Hindlimb muscle (tissue), 1 donor: Measurements from ENCODE around the gene SAP30L. TPM values are rescaled to one million over a fixed set of nuclear protein-coding genes. Genes with fewer than 3 reads are reported as not detected.

Experiments used
- DNase-seq: peaks from one replicate; pipeline ENCODE4 v3.0.0-alpha.2; 2013
- polyA plus RNA-seq: library from polyadenylated mRNA; unstranded; fragments of 120-200 nt; gene quantifications from one replicate; pipeline ENCODE4 v1.2.1, GENCODE V29; 2013; ENCODE audit not compliant: insufficient read length

Gene SAP30L
- polyA plus RNA-seq, 1 donor, result 24.0 TPM

GRCh38 chr5:154466147-154466546, 20.4 kb downstream of the SAP30L start:
- DNase-seq, result no peak

- no peak for DNase-seq
Observed at GRCh38 chr5:154466671-154467070, 20.9 kb downstream of the SAP30L start.

- DNase-seq, result peak; percentile 76
Observed at GRCh38 chr5:154467655-154468354, 22.0 kb downstream of the SAP30L start.

- DNase-seq, result no peak
Observed at GRCh38 chr5:154470137-154470536, 24.3 kb downstream of the SAP30L start.

DNA sequence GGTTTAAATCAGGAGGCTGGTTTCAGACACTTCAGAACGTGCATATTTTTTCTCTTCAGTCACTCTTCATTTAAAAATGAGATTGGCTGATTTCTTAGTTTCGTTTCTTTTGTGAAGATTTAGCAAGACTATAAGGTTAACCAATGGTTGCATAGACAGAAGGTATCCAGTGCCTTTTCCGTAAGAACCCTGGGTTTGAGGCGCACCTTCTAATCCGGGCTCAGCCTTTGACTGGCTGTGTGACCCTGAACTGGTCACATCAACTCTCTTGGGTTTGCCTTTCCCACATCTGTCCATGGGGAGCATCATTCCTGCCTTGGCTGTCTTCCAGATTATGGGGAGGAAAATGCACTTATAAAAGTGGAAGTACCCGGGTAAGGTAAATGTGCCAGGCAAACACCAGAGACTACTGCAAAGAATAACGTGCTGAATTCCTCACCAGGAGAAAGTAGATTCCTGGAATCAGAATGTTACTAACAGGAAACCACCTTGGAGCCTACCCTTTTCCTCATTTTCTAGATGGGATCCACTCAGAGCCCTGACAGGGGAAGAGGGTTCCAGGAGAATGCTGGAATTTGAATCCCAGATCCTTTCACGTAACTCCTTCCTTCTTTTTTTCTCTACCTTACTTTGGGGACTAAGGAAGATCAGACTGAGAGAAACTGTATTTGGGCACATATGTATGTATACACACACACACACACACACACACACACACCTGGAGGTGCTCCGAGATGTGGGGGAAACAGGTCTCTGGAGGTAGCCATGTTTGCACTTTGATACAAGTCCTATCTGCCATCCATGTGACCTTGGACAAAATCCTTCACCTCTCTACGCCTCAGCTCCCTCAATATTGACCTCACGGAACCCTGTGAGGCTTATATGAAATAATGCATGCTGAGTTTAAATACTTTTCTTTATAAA, 25.4 kb downstream of the SAP30L start:
- DNase-seq, result no peak

- DNase-seq, result no peak
Observed at GRCh38 chr5:154472871-154473580, 27.2 kb downstream of the SAP30L start.

DNA sequence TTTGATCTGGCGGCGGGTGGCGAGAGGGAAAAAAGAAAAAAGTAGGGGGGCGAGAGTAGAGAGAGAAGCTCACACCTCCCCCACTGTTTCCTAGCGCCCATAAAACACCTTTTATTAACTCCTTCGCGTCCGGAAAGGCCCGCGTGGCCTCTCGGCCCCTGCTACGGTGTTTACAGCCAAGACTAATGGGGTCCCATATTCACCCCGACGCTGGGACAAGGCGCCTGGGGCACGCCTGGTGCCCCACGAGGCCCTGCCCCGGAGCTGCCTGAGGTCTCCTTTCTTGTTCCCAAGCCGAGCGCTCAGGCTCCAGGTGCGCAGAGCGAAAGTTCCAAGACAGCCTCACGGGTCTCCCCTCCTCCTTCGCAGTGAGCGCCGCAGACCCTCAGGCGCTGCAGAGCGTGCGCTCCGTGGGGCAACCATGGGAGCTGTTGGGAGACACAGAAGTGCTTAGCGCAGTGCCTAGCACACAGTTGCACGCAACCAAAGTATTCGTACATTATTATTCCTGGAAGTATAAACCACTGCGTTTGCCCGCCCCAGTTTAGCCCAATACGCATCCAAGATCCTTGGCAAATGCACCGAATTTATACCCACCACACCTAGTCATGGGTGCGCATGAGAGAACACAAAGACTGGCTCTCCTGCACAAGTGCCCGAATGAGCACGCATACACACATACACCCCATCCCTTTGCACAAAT, 27.9 kb downstream of the SAP30L start:
- no peak for DNase-seq

GRCh38 chr5:154474396-154475334, 28.9 kb downstream of the SAP30L start:
- no peak for DNase-seq

- DNase-seq, result no peak
Observed at GRCh38 chr5:154475591-154476353, 30.0 kb downstream of the SAP30L start.

- no peak for DNase-seq
Observed at GRCh38 chr5:154476354-154477205, 30.8 kb downstream of the SAP30L start.

DNA sequence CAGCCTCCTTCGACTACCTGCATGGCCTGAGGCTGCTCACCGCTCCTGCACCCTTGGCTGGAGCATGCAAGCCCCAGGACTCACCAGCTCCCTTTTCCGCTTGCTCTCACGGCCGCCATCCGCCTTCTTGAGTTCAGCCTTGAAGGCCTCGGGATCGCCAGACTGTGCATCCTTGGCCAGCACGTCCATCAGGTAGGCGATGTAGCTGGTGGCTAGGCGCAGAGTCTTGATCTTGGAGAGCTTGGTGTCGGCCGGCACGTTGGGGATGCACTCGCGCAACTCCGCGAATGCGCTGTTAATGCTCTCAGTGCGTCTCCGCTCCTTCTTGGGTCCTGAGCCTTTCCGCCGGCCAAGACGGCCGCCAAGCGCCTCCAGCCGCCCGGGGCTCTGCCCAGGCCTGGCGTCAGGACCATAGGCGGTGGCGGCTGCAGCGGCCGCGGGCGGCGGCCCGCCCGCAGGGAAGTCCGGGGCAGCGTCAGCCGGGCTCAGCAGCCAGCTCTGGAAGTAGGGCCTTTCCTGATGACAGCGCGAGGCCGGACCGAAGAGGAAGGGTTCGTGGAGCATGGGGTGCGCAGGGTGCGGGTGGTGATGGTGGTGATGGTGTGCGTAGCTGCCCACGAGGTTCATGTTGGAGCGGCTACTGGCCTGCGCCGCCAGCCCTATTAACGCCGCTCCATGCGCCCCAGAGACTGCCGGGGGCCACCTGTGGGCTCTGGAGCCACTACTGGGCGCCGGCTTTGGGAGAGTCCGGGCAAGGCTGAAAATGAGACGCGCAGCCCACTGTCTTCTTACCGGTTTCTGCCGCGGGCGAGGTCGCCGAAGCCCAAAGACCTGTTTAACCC, 31.8 kb downstream of the SAP30L start:
- DNase-seq, result no peak

GRCh38 chr5:154478224-154478565, 32.4 kb downstream of the SAP30L start, which contains the start of gene HAND1:
TSS of gene HAND1 (minus strand) at chr5:154478227. CDS start at chr5:154478008, 219 bp downstream.
- DNase-seq, result no peak

DNA sequence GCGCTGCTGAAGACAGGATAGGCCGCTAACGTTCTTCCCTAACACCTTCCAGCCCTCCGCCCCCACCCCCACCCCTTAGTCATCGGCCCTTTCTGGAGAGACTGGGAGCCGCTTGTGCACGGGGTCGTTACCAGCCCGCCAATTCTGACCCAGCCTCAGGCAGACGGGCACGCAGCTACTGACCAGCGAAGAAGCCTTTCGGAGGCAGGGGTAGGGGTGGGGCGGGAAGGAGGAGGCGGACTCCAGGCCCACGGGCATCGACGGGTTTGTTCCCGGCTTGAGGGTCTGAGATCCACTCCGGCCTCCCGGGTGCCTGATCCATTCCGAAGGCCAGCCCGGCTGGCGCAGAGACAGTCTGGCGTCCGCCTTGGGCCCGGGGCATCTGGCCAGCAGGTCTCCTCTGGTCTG, 33.0 kb downstream of the SAP30L start:
- no peak for DNase-seq

GRCh38 chr5:154479160-154479943, 33.6 kb downstream of the SAP30L start:
- DNase-seq, result no peak

- DNase-seq, result no peak
Observed at GRCh38 chr5:154479944-154480750, 34.4 kb downstream of the SAP30L start.

GRCh38 chr5:154480847-154481246, 35.0 kb downstream of the SAP30L start:
- DNase-seq, result no peak
